A673 (cell line): ENCODE results near the gene FCHSD2. TPM values are rescaled to one million over a fixed set of nuclear protein-coding genes. Genes with fewer than 3 reads are reported as not detected.

ENCODE experiments used
- BruUV-seq: library from RNA; stranded (reverse); fragments of 400-500 nt; replicated peaks from 2 replicates; lab custom pipeline; 2021; lab: Mats Ljungman, UMichigan
- CTCF ChIA-PET: fragments of 300-600 bp; sonication (Branson Sonifier 250); formaldehyde crosslinking; loops from one replicate; lab custom pipeline; 2022; ENCODE audit warnings: antibody characterized with exemption; lab: Charles Lee
- POLR2A ChIA-PET: fragments of 300-600 bp; sonication (Branson Sonifier 250); formaldehyde crosslinking; loops from one replicate; lab custom pipeline; 2022; ENCODE audit warnings: antibody characterized with exemption; ENCODE audit not compliant: low non-redundant PET; lab: Charles Lee
- DNase-seq: peaks from one replicate; pipeline ENCODE4 v3.0.0-alpha.2; 2015; ENCODE audit warnings: low spot score
- H3K27ac ChIP-seq: fragments of 200-600 bp; sonication (generic); 2 replicates; pipeline ENCODE4 v1.5.1; 2016; ENCODE audit warnings: mixed run types, low read depth, mild to moderate bottlenecking, mixed read lengths, antibody characterized with exemption, low read length; ENCODE audit not compliant: poor library complexity, severe bottlenecking
- H3K27me3 ChIP-seq: fragments of 200-600 bp; sonication (generic); replicated peaks from 2 replicates; pipeline ENCODE4 v1.6.1; 2017; ENCODE audit warnings: mixed run types, low read depth, mild to moderate bottlenecking, mixed read lengths, antibody characterized with exemption, low read length; ENCODE audit not compliant: insufficient read depth, poor library complexity
- H3K36me3 ChIP-seq: fragments of 200-600 bp; sonication (generic); 2 replicates; pipeline ENCODE4 v1.6.1; 2016; ENCODE audit warnings: mixed run types, mild to moderate bottlenecking, mixed read lengths, antibody characterized with exemption, low read length; ENCODE audit not compliant: insufficient read depth, poor library complexity, severe bottlenecking
- H3K4me1 ChIP-seq: fragments of 200-600 bp; sonication (generic); 2 replicates; pipeline ENCODE4 v1.6.1; 2017; ENCODE audit warnings: mixed run types, mild to moderate bottlenecking, mixed read lengths, antibody characterized with exemption, low read length; ENCODE audit not compliant: insufficient read depth, poor library complexity, severe bottlenecking
- H3K4me3 ChIP-seq: fragments of 200-600 bp; sonication (generic); 2 replicates; pipeline ENCODE4 v1.5.1; 2016; ENCODE audit warnings: low read depth, mixed run types, mild to moderate bottlenecking, mixed read lengths, low read length; ENCODE audit not compliant: poor library complexity, severe bottlenecking
- H3K9me3 ChIP-seq: fragments of 200-600 bp; sonication (generic); 2 replicates; pipeline ENCODE4 v1.6.1; 2016; ENCODE audit warnings: mixed run types, low read depth, mild to moderate bottlenecking, mixed read lengths, antibody characterized with exemption, low read length; ENCODE audit not compliant: poor library complexity, severe bottlenecking
- EZH2 ChIP-seq: fragments of 200-600 bp; sonication (generic); IDR thresholded peaks from 2 replicates; pipeline ENCODE4 v1.6.1; 2017; ENCODE audit warnings: borderline replicate concordance, low read depth, mild to moderate bottlenecking, mixed read lengths, antibody characterized with exemption, low read length; ENCODE audit not compliant: poor library complexity, severe bottlenecking
- intact Hi-C: fragments of 100-400 bp; cut with micrococcal nuclease; formaldehyde crosslinking; loops from one replicate; pipeline ENCODE4 v1.10.0; 2022; ENCODE audit not compliant: unreplicated experiment
- total RNA-seq: library from RNA; stranded (reverse); gene quantifications from 2 replicates; pipeline ENCODE4 v1.2.3, GENCODE V29; 2021
- TF ChIP-seq, protein P1 (sequence below): fragments of 300-800, 200-600 bp; sonication (generic); conservative IDR thresholded peaks from 2 replicates; pipeline ENCODE4 v1.5.1; 2017; ENCODE audit warnings: low read depth, mild to moderate bottlenecking, antibody characterized with exemption, low read length, moderate library complexity, mixed read lengths

The FCHSD2 gene
- total RNA-seq, 1 experiment from 2014 or later: 44.7 TPM

DNA sequence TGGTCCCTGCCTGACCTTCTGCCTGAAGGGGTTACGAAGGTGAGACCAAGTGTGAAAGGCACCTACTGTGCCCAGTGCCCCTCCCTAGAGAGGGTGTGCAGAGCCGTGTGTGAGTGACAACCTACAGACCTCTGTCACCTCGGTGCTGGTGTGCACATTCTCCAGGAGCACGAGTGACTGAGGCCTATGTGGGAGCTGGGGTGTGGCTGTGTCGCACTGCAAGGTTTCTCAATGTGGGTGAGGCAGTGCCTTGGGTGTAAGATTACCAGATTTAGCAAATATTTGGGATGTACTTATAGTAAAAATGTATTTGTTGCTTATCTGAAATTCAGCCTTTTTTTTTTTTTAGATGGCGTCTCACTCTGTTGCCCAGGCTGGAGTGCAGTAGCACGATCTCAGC lies 353.9 kb downstream of the FCHSD2 start:
- no peak for DNase-seq
- TF ChIP-seq, protein P1, sequence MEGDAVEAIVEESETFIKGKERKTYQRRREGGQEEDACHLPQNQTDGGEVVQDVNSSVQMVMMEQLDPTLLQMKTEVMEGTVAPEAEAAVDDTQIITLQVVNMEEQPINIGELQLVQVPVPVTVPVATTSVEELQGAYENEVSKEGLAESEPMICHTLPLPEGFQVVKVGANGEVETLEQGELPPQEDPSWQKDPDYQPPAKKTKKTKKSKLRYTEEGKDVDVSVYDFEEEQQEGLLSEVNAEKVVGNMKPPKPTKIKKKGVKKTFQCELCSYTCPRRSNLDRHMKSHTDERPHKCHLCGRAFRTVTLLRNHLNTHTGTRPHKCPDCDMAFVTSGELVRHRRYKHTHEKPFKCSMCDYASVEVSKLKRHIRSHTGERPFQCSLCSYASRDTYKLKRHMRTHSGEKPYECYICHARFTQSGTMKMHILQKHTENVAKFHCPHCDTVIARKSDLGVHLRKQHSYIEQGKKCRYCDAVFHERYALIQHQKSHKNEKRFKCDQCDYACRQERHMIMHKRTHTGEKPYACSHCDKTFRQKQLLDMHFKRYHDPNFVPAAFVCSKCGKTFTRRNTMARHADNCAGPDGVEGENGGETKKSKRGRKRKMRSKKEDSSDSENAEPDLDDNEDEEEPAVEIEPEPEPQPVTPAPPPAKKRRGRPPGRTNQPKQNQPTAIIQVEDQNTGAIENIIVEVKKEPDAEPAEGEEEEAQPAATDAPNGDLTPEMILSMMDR: no peak
- no peak for TF ChIP-seq EZH2
- intact Hi-C loops: no loop called here
- BruUV-seq: no TSS peak
- H3K9me3 ChIP-seq: no peaks in the 10 kb centered on the region
- peaks cover 5% of the 10 kb centered on the region for H3K4me1 ChIP-seq
- CTCF ChIA-PET: interaction anchor here (0.7 kb wide), 1 partner anchor 21 kb away, joined by 5 read pairs; no protein-coding TSS in a partner anchor
- H3K27me3 ChIP-seq: no peaks in the 10 kb centered on the region
- no peak overlapping the region for H3K27ac ChIP-seq
- H3K4me3 ChIP-seq: no peak overlapping the region
- H3K36me3 ChIP-seq: no peaks in the 10 kb centered on the region
- POLR2A ChIA-PET: no interaction called here

- POLR2A ChIA-PET: no interaction called here
- CTCF ChIA-PET: no interaction called here
- no peaks in the 10 kb centered on the region for H3K9me3 ChIP-seq
- H3K4me3 ChIP-seq: no peak overlapping the region
- TF ChIP-seq, protein P1: no peak
- no peak for TF ChIP-seq EZH2
- no peaks in the 10 kb centered on the region for H3K27me3 ChIP-seq
- no peaks in the 10 kb centered on the region for H3K4me1 ChIP-seq
- no peak overlapping the region for H3K27ac ChIP-seq
- intact Hi-C loops: no loop called here
- BruUV-seq: no TSS peak
- H3K36me3 ChIP-seq: no peaks in the 10 kb centered on the region
- no peak for DNase-seq
Measured at GRCh38 chr11:72787216-72788104, 354.7 kb downstream of the FCHSD2 start.

Other genes starting within 250 kb of the FCHSD2 start
- not detected in 2 replicates for gene P2RY2, start 76.0 kb upstream of the FCHSD2 start, total RNA-seq
- gene P2RY6, start 130.0 kb upstream of the FCHSD2 start, total RNA-seq: 0.43 TPM in 1 of 2 replicates, not detected in the other
- gene ARHGEF17, start 166.0 kb upstream of the FCHSD2 start, total RNA-seq: 24.0 and 32.0 TPM in 2 replicates
- gene RELT, start 234.1 kb upstream of the FCHSD2 start, total RNA-seq: 16.2 and 20.9 TPM in 2 replicates